Fibroblast of the conjunctiva (primary cell): ENCODE measurements around the gene SFTPB.
"Not testable (repeated sequence)": the region's sequence is repeated elsewhere in the genome, so short reads cannot be mapped to it uniquely, and the experiment has no call there.

Experiments used
- DNase-seq: peaks from one replicate; pipeline ENCODE4 v3.0.0-alpha.2; 2010; ENCODE audit warnings: low read depth

SFTPB gene

GRCh38 chr2:85675866-85676548 is 8.0 kb upstream of the SFTPB start:
- no peak for DNase-seq

- DNase-seq: no peak
Observed at GRCh38 chr2:85675427-85675826, 7.4 kb upstream of the SFTPB start.

- DNase-seq: no peak
Observed at GRCh38 chr2:85674417-85674816, 6.4 kb upstream of the SFTPB start.

GRCh38 chr2:85673716-85674375 is 5.8 kb upstream of the SFTPB start:
- no peak for DNase-seq

DNA sequence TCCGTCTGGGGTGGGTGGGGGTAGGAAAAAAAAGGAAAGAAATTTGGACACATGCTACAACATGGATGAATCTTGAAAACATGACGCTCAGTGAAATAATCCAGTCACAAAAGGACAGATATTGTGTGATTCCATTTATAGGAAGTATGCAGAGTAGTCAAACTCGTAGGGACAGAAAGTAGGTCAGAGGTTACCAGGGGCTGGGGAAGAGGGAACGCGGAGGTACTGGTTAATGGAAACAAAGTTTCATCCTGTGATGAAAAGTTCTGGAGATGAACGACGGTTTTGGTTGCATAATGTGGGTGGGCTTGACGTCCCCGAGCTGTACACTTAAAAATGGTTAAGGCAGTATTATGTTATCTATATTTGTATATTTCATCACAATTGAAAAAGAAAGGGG is 4.5 kb upstream of the SFTPB start:
- DNase-seq: no peak

DNA sequence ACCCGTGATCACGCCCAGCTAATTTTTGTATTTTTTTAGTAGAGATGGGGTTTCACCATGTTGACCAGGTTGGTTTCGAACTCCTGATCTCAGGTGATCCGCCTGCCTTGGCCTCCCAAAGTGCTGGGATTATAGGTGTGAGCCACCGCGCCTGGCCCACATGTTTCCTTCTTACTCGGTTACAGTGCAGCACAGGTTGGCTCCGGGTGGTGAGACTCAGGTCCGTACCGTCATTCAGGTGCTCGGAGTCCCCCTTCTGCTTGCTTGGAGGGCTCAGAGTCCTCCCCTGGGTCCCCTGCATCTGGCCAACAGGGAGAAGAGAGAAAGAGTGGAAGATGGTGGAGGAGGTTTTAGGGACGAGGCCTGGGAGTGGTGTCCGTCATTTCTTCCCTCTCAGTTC is 2.4 kb upstream of the SFTPB start:
- not testable (repeated sequence) for DNase-seq

- DNase-seq: no peak
Observed at GRCh38 chr2:85669549-85669948, 1.6 kb upstream of the SFTPB start.

- no peak for DNase-seq
Observed at GRCh38 chr2:85668857-85669142, 801 bp upstream of the SFTPB start.

GRCh38 chr2:85667561-85668008 is 414 bp downstream of the SFTPB start:
- no peak for DNase-seq

DNA sequence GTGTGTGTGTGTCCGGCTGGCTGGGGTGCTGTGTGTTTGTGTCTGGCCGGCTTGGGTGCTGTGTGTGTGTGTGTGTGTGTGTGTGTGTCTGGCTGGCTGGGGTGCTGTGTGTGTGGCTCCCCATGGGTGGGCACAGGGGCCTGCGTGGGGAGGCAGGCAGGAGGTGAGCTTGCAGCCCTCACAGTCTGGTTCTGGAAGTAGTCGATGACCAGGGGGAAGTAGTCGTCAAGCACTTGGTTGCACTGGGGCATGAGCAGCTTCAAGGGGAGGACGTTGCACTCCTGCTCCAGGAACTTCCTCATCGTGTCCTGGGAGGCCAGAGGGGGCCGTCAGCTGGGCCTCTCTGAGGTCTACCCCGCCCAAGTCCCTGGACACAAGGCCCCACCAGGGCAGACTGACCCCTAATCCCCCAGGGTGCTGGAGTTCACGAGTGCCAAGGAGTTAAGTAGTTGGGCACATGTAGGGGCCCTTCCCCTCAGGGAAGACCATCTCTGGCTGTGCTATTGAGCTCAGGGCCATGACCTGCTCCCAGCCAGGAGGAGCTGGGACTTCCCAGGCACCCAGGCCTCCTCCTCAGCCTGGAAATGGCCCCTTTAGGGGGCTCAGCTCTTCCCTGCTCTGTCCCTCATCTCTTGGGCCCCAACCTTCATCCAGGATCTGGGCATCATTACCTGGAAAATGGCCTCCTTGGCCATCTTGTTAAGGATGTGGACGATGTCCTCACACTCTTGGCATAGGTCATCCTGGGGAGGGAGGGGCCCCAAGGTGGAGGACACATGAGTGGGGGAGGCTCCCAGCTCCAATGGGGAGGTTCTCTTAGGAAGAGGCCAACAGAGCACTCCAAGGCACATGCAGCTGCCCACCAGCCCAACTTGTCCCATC is 1.3 kb downstream of the SFTPB start:
- DNase-seq: no peak

GRCh38 chr2:85666016-85666415 is 2.0 kb downstream of the SFTPB start:
- no peak for DNase-seq

- DNase-seq: no peak
Observed at GRCh38 chr2:85665264-85665937, 2.6 kb downstream of the SFTPB start.

- no peak for DNase-seq
Observed at GRCh38 chr2:85663594-85664565, 4.1 kb downstream of the SFTPB start.

DNA sequence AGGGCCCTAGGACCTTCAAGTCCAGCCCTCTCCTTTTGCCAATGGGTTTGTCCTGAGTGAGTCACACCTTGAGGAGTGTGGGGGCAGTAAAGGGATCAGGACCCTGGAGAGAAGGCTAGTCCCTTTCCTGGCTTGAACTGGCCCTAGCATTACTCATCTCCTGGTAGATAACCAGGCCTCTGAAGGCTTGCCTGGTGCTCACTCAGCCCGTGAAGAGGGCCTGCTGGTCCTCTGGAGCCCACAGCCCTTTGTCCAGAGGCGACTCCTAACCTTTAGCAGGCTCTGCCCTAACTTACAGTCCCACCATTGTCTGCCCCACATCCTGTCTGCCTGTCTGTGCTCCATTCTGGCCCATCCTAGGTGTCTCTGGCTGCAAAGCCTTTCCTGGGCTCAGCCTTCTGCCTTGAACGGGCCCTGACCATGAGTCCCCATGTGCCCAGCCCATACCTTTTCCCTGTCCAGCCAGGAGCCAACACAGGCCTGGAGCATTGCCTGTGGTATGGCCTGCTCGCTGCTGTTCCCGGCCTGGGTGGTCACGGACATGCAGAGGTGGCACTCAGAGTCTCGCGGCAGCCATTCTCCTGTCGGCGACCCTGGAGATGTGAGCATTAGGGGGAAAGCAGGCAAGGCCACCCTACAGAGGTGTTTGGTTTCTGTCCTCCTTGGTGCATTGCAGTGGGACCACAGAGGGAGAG is 5.0 kb downstream of the SFTPB start:
- peak; percentile 92 for DNase-seq

DNA sequence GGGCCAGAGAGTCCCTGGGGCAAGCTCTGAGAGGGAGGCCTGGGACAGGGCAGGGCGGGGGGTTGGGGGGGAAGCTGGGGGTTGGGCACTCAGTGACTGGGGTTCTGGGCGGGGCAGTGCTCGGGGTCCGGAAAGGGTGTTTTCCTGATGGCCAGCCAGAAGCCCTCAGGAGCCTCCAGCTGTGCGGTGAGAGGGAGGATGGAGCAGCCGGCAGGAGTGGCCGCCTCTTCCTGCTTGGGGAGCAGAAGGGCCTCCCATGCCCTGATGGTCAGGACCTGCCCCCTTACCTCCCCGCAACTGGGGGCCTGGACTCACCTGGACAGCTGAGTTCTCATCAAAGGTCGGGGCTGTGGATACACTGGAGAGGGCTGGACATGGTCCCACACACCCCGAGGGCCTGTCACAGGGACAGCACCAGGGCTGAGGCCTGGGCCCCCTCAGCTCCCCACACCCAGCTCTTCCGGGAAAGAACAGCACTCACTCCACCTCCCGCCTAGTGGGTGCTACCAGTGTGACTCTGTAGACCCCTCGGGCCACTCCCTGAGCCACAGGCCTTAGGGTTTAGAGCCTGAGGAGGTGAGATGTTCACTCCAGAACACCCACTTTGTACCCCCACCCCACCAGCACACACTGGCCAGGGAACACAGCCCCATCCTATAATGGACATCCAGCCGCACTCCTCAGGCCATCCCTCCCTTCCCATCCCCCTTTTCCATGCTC is 6.7 kb downstream of the SFTPB start:
- no peak for DNase-seq

DNA sequence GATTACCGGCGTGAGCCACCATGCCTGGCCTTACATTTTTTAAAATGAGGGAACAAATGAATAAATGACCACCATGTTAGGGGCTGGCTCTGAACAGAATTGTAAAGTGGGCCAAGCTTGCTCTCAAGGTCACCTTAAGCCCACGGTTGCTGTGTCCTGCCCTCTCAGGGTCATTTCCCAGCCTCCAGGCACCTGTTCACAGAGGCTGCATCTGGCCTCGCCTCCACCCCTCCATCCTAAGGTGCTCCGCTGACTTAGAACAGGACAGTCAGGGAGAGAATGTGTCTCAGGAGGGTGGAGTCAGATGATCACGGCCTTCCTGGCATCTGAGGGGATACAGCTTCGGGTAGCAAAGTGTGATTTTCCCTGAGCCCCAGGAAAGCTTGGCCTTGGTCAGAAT is 7.3 kb downstream of the SFTPB start:
- DNase-seq: no peak

GRCh38 chr2:85660301-85660700 is 7.7 kb downstream of the SFTPB start:
- not testable (repeated sequence) for DNase-seq

- no peak for DNase-seq
Observed at GRCh38 chr2:85659324-85659981, 8.5 kb downstream of the SFTPB start.

DNA sequence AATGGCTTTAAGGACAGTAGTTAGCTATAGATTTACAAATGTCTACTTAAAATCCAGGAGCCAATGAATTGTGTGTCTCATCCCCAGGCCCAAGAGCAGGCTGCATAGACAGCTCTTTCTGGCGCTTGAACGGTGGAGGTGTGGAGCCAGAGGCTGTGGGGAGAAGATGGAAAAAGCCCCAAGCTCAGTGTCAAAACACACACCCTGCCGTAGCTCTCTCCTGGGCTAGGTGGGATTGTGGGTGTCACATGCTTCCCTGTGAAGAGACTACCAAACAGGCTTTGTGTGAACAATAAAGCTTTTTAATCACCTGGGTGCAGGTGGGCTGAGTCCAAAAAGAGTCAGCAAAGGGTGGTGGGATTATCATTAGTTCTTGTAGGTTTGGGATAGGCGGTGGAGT is 10.6 kb downstream of the SFTPB start:
- DNase-seq: not testable (repeated sequence)
